ENCODE measurements around the gene LAMC1.
A peak's percentile ranks its signal among the peaks of the same experiment; 100 is the strongest.

LAMC1 gene

DNA sequence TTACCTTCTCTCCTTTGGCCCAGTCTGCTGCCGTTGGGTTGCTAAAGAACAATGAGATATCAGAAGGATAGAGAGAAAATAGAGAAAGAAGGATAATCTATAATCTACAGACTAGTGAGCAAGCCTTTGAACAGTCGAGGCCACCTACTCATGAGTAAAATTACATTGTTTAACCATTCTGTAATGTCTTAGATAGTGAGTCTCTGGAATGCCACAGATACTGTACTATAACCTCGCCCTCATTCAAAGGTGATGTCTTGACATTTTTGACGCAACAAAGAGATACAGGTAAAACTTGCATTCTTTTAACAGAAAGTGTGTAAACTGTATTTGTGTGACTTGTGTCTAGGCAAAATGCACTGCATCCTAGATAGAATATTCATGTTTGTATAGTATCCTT is 77.9 kb downstream of the LAMC1 start:
- no peaks in the 10 kb centered on the region for H3K9me3 ChIP-seq (ENCODE audit: control insufficient read depth in 5 of 5, low read length in 5 of 5)
- H3K4me1 ChIP-seq (ENCODE audit: control insufficient read depth in 5 of 5, insufficient read depth in 5 of 5, low read length in 5 of 5), result peaks cover 3 to 68% (median 66%) of the 10 kb centered on the region in 5 donors
- peaks cover 10 to 23% (median 12%) of the 10 kb centered on the region in 5 donors for H3K36me3 ChIP-seq (ENCODE audit: control insufficient read depth in 5 of 5, insufficient read depth in 5 of 5, low read length in 5 of 5)
- H3K27ac ChIP-seq (ENCODE audit: low read depth, low read length), result peak overlapping the region; percentile 81
- no peaks in the 10 kb centered on the region for H3K27me3 ChIP-seq (ENCODE audit: control insufficient read depth in 5 of 5, insufficient read depth in 4 of 5, low read length in 5 of 5)
- no peak overlapping the region for H3K4me3 ChIP-seq (ENCODE audit: low read depth in 1 of 5, low read length in 5 of 5)
- no peak overlapping the region for H3K9ac ChIP-seq (ENCODE audit: low read length in 5 of 5)

DNA sequence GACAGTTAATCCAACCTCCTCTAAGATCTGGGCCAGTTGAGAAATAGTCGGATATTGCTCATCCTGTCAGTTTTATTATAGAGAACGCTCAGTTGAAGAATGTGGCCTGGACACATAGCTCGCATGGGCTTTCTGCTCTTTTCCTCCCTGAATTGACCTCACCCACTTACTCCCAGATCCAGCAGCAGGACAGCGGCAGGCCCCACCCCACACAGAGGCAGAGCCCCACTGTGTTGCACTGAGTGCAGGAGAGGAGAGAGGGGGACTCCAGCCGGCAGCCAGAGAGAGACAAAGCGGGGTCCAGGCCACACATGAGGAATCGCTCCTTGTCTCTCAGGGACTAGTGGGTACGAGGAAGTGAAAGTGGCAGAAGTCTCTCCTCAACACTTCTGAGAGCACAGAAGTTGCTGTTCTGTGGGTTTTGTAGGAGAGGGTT is 78.6 kb downstream of the LAMC1 start:
- H3K9ac ChIP-seq (ENCODE audit: low read length in 5 of 5), result peak overlapping the region in 2 of 5 donors; percentile 40 to 59
- H3K27ac ChIP-seq (ENCODE audit: low read depth, low read length), result peak overlapping the region; percentile 81
- H3K4me1 ChIP-seq (ENCODE audit: control insufficient read depth in 5 of 5, insufficient read depth in 5 of 5, low read length in 5 of 5), result peaks cover 3 to 65% (median 60%) of the 10 kb centered on the region in 5 donors
- H3K9me3 ChIP-seq (ENCODE audit: control insufficient read depth in 5 of 5, low read length in 5 of 5), result no peaks in the 10 kb centered on the region
- H3K36me3 ChIP-seq (ENCODE audit: control insufficient read depth in 5 of 5, insufficient read depth in 5 of 5, low read length in 5 of 5), result peaks cover 10 to 28% (median 15%) of the 10 kb centered on the region in 5 donors
- H3K4me3 ChIP-seq (ENCODE audit: low read depth in 1 of 5, low read length in 5 of 5), result no peak overlapping the region
- no peaks in the 10 kb centered on the region for H3K27me3 ChIP-seq (ENCODE audit: control insufficient read depth in 5 of 5, insufficient read depth in 4 of 5, low read length in 5 of 5)

DNA sequence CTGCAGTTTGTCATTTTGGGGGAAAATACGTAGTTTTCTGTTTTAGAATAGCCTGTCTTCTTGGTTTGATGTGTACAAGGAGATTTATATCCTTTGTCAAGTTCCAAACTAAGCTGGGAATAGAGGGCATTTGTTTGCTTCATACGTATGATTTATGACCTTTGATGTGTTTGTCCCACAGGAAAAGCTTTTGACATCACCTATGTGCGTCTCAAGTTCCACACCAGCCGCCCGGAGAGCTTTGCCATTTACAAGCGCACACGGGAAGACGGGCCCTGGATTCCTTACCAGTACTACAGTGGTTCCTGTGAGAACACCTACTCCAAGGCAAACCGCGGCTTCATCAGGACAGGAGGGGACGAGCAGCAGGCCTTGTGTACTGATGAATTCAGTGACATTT is 79.9 kb downstream of the LAMC1 start:
- no peaks in the 10 kb centered on the region for H3K9me3 ChIP-seq (ENCODE audit: control insufficient read depth in 5 of 5, low read length in 5 of 5)
- no peak overlapping the region for H3K9ac ChIP-seq (ENCODE audit: low read length in 5 of 5)
- peaks cover 10 to 30% (median 19%) of the 10 kb centered on the region in 5 donors for H3K36me3 ChIP-seq (ENCODE audit: control insufficient read depth in 5 of 5, insufficient read depth in 5 of 5, low read length in 5 of 5)
- H3K4me3 ChIP-seq (ENCODE audit: low read depth in 1 of 5, low read length in 5 of 5), result no peak overlapping the region
- H3K4me1 ChIP-seq (ENCODE audit: control insufficient read depth in 5 of 5, insufficient read depth in 5 of 5, low read length in 5 of 5), result peaks cover 3 to 52% (median 48%) of the 10 kb centered on the region in 5 donors
- no peaks in the 10 kb centered on the region for H3K27me3 ChIP-seq (ENCODE audit: control insufficient read depth in 5 of 5, insufficient read depth in 4 of 5, low read length in 5 of 5)
- peak overlapping the region; percentile 81 for H3K27ac ChIP-seq (ENCODE audit: low read depth, low read length)

DNA sequence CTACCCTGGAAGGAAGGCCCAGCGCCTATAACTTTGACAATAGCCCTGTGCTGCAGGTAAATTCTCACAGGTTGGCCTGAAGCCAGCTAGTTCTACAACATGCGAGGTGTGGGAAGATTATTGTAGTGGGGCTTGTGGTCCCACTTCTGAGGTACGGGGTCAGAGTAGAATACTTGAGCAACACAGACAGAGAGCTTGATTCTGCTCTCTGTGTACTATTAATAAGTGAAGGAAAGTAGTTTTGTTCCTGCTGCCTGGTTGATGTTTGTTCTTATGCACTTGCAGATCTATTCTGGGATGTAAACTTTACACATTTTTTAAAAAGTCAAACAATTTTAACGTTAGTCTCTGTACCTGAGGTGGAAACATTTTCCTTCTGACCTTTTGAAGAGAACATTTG is 80.4 kb downstream of the LAMC1 start:
- peaks cover 3 to 48% (median 45%) of the 10 kb centered on the region in 5 donors for H3K4me1 ChIP-seq (ENCODE audit: control insufficient read depth in 5 of 5, insufficient read depth in 5 of 5, low read length in 5 of 5)
- no peak overlapping the region for H3K4me3 ChIP-seq (ENCODE audit: low read depth in 1 of 5, low read length in 5 of 5)
- no peaks in the 10 kb centered on the region for H3K9me3 ChIP-seq (ENCODE audit: control insufficient read depth in 5 of 5, low read length in 5 of 5)
- H3K36me3 ChIP-seq (ENCODE audit: control insufficient read depth in 5 of 5, insufficient read depth in 5 of 5, low read length in 5 of 5), result peaks cover 12 to 34% (median 23%) of the 10 kb centered on the region in 5 donors
- H3K9ac ChIP-seq (ENCODE audit: low read length in 5 of 5), result no peak overlapping the region
- no peaks in the 10 kb centered on the region for H3K27me3 ChIP-seq (ENCODE audit: control insufficient read depth in 5 of 5, insufficient read depth in 4 of 5, low read length in 5 of 5)
- H3K27ac ChIP-seq (ENCODE audit: low read depth, low read length), result no peak overlapping the region

DNA sequence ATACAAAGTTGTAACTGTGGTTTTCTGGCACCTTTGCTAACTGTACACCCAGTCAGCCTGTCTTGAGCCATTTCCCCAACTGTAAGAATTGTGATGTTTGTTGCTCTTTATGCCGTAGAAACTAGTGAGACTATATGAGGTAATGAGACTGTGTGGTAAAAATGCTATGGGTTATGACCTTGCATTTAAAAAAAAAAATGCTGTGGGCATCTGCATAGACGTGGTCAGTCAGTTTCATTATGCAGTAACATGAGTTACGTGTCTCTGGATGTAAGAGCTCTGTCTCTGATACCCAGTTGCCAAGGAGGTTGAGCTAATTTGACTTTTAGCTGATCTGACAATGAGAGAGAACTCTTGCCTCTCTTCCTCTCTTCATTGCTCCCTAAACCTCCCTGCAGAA is 82.2 kb downstream of the LAMC1 start:
- peaks cover 3 to 46% (median 37%) of the 10 kb centered on the region in 5 donors for H3K4me1 ChIP-seq (ENCODE audit: control insufficient read depth in 5 of 5, insufficient read depth in 5 of 5, low read length in 5 of 5)
- H3K9me3 ChIP-seq (ENCODE audit: control insufficient read depth in 5 of 5, low read length in 5 of 5), result no peaks in the 10 kb centered on the region
- H3K9ac ChIP-seq (ENCODE audit: low read length in 5 of 5), result no peak overlapping the region
- peaks cover 25 to 44% (median 38%) of the 10 kb centered on the region in 5 donors for H3K36me3 ChIP-seq (ENCODE audit: control insufficient read depth in 5 of 5, insufficient read depth in 5 of 5, low read length in 5 of 5)
- no peak overlapping the region for H3K27ac ChIP-seq (ENCODE audit: low read depth, low read length)
- no peaks in the 10 kb centered on the region for H3K27me3 ChIP-seq (ENCODE audit: control insufficient read depth in 5 of 5, insufficient read depth in 4 of 5, low read length in 5 of 5)
- H3K4me3 ChIP-seq (ENCODE audit: low read depth in 1 of 5, low read length in 5 of 5), result no peak overlapping the region

DNA sequence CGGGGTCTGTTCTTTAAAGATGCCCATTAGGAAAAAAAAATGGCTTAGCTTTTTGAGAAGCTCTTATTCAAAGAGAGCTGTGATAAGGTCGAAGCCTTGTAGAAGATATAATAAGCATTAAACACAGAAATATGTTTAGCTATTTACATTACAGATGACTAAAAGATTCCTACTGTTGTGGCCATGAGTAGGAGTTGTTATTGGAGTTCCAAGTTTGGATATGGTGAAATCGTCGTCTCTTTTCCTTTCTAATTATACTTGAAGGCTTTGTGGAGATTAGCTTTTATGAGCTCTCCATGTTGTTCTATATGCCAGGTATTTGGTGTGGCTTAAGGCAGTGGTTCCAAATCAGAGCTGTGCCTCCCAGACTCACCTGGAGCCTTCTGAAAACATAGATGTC is 82.9 kb downstream of the LAMC1 start:
- H3K27ac ChIP-seq (ENCODE audit: low read depth, low read length), result peak overlapping the region; percentile 25
- H3K36me3 ChIP-seq (ENCODE audit: control insufficient read depth in 5 of 5, insufficient read depth in 5 of 5, low read length in 5 of 5), result peaks cover 24 to 49% (median 41%) of the 10 kb centered on the region in 5 donors
- peaks cover 3 to 40% (median 30%) of the 10 kb centered on the region in 5 donors for H3K4me1 ChIP-seq (ENCODE audit: control insufficient read depth in 5 of 5, insufficient read depth in 5 of 5, low read length in 5 of 5)
- no peaks in the 10 kb centered on the region for H3K27me3 ChIP-seq (ENCODE audit: control insufficient read depth in 5 of 5, insufficient read depth in 4 of 5, low read length in 5 of 5)
- no peak overlapping the region for H3K4me3 ChIP-seq (ENCODE audit: low read depth in 1 of 5, low read length in 5 of 5)
- H3K9ac ChIP-seq (ENCODE audit: low read length in 5 of 5), result no peak overlapping the region
- H3K9me3 ChIP-seq (ENCODE audit: control insufficient read depth in 5 of 5, low read length in 5 of 5), result no peaks in the 10 kb centered on the region

DNA sequence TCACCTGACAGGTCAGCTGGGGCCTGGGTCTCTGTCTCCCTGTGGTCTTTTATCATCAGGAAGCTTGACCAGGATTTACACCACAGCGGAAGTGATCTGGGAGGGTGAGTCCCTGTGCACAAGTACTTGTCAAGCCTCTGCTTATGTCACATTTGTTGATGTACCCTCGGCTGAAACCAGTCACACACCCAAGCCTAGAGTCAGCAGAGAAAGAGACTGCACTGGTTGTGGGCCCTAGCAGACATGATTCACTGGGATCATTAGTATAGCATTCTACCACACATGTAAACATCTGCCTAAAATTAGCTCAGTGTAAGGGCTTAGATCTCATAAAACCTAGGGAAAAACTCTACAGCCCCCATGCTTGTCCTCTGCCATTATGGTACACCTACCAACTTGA is 83.5 kb downstream of the LAMC1 start:
- Histone ChIP-seq H3K27me3 (ENCODE audit: control insufficient read depth in 5 of 5, insufficient read depth in 4 of 5, low read length in 5 of 5) (no peaks in the 10 kb centered on the region), H3K36me3 (ENCODE audit: control insufficient read depth in 5 of 5, insufficient read depth in 5 of 5, low read length in 5 of 5) (peaks cover 24 to 49% (median 41%) of the 10 kb centered on the region in 5 donors), H3K4me1 (ENCODE audit: control insufficient read depth in 5 of 5, insufficient read depth in 5 of 5, low read length in 5 of 5) (peaks cover 3 to 34% (median 24%) of the 10 kb centered on the region in 5 donors), H3K27ac (ENCODE audit: low read depth, low read length) (peak overlapping the region; percentile 25), H3K4me3 (ENCODE audit: low read depth in 1 of 5, low read length in 5 of 5) (no peak overlapping the region), H3K9me3 (ENCODE audit: control insufficient read depth in 5 of 5, low read length in 5 of 5) (no peaks in the 10 kb centered on the region), H3K9ac (ENCODE audit: low read length in 5 of 5) (no peak overlapping the region)

DNA sequence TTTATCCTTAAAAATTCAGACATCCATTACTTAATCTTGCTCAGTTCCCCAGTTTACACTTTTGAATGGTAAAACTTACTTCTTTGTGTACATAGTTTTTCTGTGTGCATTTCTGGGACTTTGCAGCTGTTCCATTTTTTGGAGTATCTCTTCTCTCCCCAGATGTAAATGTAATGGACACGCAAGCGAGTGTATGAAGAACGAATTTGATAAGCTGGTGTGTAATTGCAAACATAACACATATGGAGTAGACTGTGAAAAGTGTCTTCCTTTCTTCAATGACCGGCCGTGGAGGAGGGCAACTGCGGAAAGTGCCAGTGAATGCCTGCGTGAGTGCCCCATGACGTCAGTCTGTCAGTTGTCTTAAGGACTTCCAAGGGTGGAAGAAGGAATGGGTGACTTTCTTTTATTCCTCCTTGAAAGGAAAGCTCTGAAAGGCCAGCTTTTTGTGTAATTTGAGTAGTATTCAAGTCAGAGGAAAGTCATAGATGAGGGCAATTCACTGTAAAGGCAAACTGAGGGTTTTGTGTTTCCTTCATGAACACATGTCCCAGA is 87.2 kb downstream of the LAMC1 start:
- Histone ChIP-seq H3K9ac (ENCODE audit: low read length in 5 of 5) (no peak overlapping the region), H3K36me3 (ENCODE audit: control insufficient read depth in 5 of 5, insufficient read depth in 5 of 5, low read length in 5 of 5) (peaks cover 26 to 62% (median 45%) of the 10 kb centered on the region in 5 donors), H3K27me3 (ENCODE audit: control insufficient read depth in 5 of 5, insufficient read depth in 4 of 5, low read length in 5 of 5) (no peaks in the 10 kb centered on the region), H3K4me3 (ENCODE audit: low read depth in 1 of 5, low read length in 5 of 5) (no peak overlapping the region), H3K27ac (ENCODE audit: low read depth, low read length) (peak overlapping the region; percentile 11), H3K4me1 (ENCODE audit: control insufficient read depth in 5 of 5, insufficient read depth in 5 of 5, low read length in 5 of 5) (peaks cover 0 to 12% (median 6%) of the 10 kb centered on the region in 5 donors), H3K9me3 (ENCODE audit: control insufficient read depth in 5 of 5, low read length in 5 of 5) (no peaks in the 10 kb centered on the region)

DNA sequence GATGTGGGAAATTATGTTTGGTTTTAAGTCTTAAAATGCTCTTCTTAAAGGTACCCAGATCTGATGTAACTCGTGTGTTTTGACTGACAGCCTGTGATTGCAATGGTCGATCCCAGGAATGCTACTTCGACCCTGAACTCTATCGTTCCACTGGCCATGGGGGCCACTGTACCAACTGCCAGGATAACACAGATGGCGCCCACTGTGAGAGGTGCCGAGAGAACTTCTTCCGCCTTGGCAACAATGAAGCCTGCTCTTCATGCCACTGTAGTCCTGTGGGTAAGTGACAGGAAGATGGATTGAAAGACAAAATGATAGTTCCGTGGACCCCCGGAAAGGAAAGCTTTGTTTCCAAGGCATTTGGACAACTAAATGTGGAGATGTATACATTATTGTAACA is 91.2 kb downstream of the LAMC1 start:
- Histone ChIP-seq H3K36me3 (ENCODE audit: control insufficient read depth in 5 of 5, insufficient read depth in 5 of 5, low read length in 5 of 5) (peaks cover 37 to 69% (median 56%) of the 10 kb centered on the region in 5 donors), H3K27me3 (ENCODE audit: control insufficient read depth in 5 of 5, insufficient read depth in 4 of 5, low read length in 5 of 5) (no peaks in the 10 kb centered on the region), H3K27ac (ENCODE audit: low read depth, low read length) (peak overlapping the region; percentile 9), H3K4me3 (ENCODE audit: low read depth in 1 of 5, low read length in 5 of 5) (no peak overlapping the region), H3K9me3 (ENCODE audit: control insufficient read depth in 5 of 5, low read length in 5 of 5) (no peaks in the 10 kb centered on the region), H3K4me1 (ENCODE audit: control insufficient read depth in 5 of 5, insufficient read depth in 5 of 5, low read length in 5 of 5) (no peaks in the 10 kb centered on the region), H3K9ac (ENCODE audit: low read length in 5 of 5) (no peak overlapping the region)

DNA sequence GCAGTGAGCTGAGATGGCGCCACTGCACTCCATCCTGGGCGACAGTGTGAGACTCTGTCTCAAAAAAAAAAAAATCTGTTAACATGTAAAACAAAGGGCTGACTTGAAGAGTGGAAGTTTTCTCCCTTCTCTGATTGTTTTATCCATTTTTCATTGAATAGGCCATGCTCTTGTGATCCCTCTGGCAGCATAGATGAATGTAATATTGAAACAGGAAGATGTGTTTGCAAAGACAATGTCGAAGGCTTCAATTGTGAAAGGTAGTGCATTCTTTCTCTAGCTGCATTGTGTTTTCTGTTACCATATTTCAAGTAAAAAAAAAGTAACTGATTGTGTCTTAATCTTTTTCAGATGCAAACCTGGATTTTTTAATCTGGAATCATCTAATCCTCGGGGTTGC is 93.2 kb downstream of the LAMC1 start:
- Histone ChIP-seq H3K4me1 (ENCODE audit: control insufficient read depth in 5 of 5, insufficient read depth in 5 of 5, low read length in 5 of 5) (no peaks in the 10 kb centered on the region), H3K9me3 (ENCODE audit: control insufficient read depth in 5 of 5, low read length in 5 of 5) (no peaks in the 10 kb centered on the region), H3K27ac (ENCODE audit: low read depth, low read length) (no peak overlapping the region), H3K36me3 (ENCODE audit: control insufficient read depth in 5 of 5, insufficient read depth in 5 of 5, low read length in 5 of 5) (peaks cover 34 to 71% (median 59%) of the 10 kb centered on the region in 5 donors), H3K4me3 (ENCODE audit: low read depth in 1 of 5, low read length in 5 of 5) (no peak overlapping the region), H3K27me3 (ENCODE audit: control insufficient read depth in 5 of 5, insufficient read depth in 4 of 5, low read length in 5 of 5) (no peaks in the 10 kb centered on the region), H3K9ac (ENCODE audit: low read length in 5 of 5) (no peak overlapping the region)
